ENCODE measurements around the gene CHIA.

Gene CHIA

GRCh38 chr1:111267801-111268508 is 22.7 kb upstream of the CHIA start:
- Histone ChIP-seq H3K27me3 (ENCODE audit: control insufficient read depth in 5 of 5, insufficient read depth in 4 of 5, low read length in 5 of 5) (peaks cover 11 to 26% (median 19%) of the 10 kb centered on the region in 5 donors), H3K27ac (ENCODE audit: low read depth, low read length) (no peak overlapping the region), H3K4me1 (ENCODE audit: control insufficient read depth in 5 of 5, insufficient read depth in 5 of 5, low read length in 5 of 5) (peaks cover 0 to 9% (median 5%) of the 10 kb centered on the region in 5 donors), H3K9me3 (ENCODE audit: control insufficient read depth in 5 of 5, low read length in 5 of 5) (peaks cover 0 to 5% (median 3%) of the 10 kb centered on the region in 5 donors), H3K9ac (ENCODE audit: low read length in 5 of 5) (no peak overlapping the region), H3K36me3 (ENCODE audit: control insufficient read depth in 5 of 5, insufficient read depth in 5 of 5, low read length in 5 of 5) (no peaks in the 10 kb centered on the region), H3K4me3 (ENCODE audit: low read depth in 1 of 5, low read length in 5 of 5) (no peak overlapping the region)

GRCh38 chr1:111269825-111270406 is 20.7 kb upstream of the CHIA start:
- H3K4me3 ChIP-seq (ENCODE audit: low read depth in 1 of 5, low read length in 5 of 5): no peak overlapping the region
- no peak overlapping the region for H3K27ac ChIP-seq (ENCODE audit: low read depth, low read length)
- peaks cover 0 to 5% (median 0%) of the 10 kb centered on the region in 5 donors for H3K9me3 ChIP-seq (ENCODE audit: control insufficient read depth in 5 of 5, low read length in 5 of 5)
- H3K4me1 ChIP-seq (ENCODE audit: control insufficient read depth in 5 of 5, insufficient read depth in 5 of 5, low read length in 5 of 5): peaks cover 0 to 9% (median 5%) of the 10 kb centered on the region in 5 donors
- H3K36me3 ChIP-seq (ENCODE audit: control insufficient read depth in 5 of 5, insufficient read depth in 5 of 5, low read length in 5 of 5): no peaks in the 10 kb centered on the region
- no peak overlapping the region for H3K9ac ChIP-seq (ENCODE audit: low read length in 5 of 5)
- peaks cover 11 to 26% (median 19%) of the 10 kb centered on the region in 5 donors for H3K27me3 ChIP-seq (ENCODE audit: control insufficient read depth in 5 of 5, insufficient read depth in 4 of 5, low read length in 5 of 5)

- Histone ChIP-seq H3K36me3 (ENCODE audit: control insufficient read depth in 5 of 5, insufficient read depth in 5 of 5, low read length in 5 of 5) (no peaks in the 10 kb centered on the region), H3K27ac (ENCODE audit: low read depth, low read length) (no peak overlapping the region), H3K27me3 (ENCODE audit: control insufficient read depth in 5 of 5, insufficient read depth in 4 of 5, low read length in 5 of 5) (peaks cover 11 to 26% (median 19%) of the 10 kb centered on the region in 5 donors), H3K9ac (ENCODE audit: low read length in 5 of 5) (no peak overlapping the region), H3K4me3 (ENCODE audit: low read depth in 1 of 5, low read length in 5 of 5) (peak overlapping the region in 3 of 5 donors; percentile 6 to 26 (median 22)), H3K9me3 (ENCODE audit: control insufficient read depth in 5 of 5, low read length in 5 of 5) (peaks cover 0 to 3% (median 0%) of the 10 kb centered on the region in 5 donors), H3K4me1 (ENCODE audit: control insufficient read depth in 5 of 5, insufficient read depth in 5 of 5, low read length in 5 of 5) (peaks cover 0 to 9% (median 5%) of the 10 kb centered on the region in 5 donors)
Measured at GRCh38 chr1:111270771-111271463, 19.7 kb upstream of the CHIA start.

- no peak overlapping the region for H3K27ac ChIP-seq (ENCODE audit: low read depth, low read length)
- peaks cover 11 to 26% (median 19%) of the 10 kb centered on the region in 5 donors for H3K27me3 ChIP-seq (ENCODE audit: control insufficient read depth in 5 of 5, insufficient read depth in 4 of 5, low read length in 5 of 5)
- no peak overlapping the region for H3K9ac ChIP-seq (ENCODE audit: low read length in 5 of 5)
- H3K4me1 ChIP-seq (ENCODE audit: control insufficient read depth in 5 of 5, insufficient read depth in 5 of 5, low read length in 5 of 5): peaks cover 0 to 9% (median 5%) of the 10 kb centered on the region in 5 donors
- H3K4me3 ChIP-seq (ENCODE audit: low read depth in 1 of 5, low read length in 5 of 5): peak overlapping the region in 2 of 5 donors; percentile 6 to 26
- H3K9me3 ChIP-seq (ENCODE audit: control insufficient read depth in 5 of 5, low read length in 5 of 5): peaks cover 0 to 2% (median 0%) of the 10 kb centered on the region in 5 donors
- H3K36me3 ChIP-seq (ENCODE audit: control insufficient read depth in 5 of 5, insufficient read depth in 5 of 5, low read length in 5 of 5): no peaks in the 10 kb centered on the region
Measured at GRCh38 chr1:111271464-111271801, 19.2 kb upstream of the CHIA start.

DNA sequence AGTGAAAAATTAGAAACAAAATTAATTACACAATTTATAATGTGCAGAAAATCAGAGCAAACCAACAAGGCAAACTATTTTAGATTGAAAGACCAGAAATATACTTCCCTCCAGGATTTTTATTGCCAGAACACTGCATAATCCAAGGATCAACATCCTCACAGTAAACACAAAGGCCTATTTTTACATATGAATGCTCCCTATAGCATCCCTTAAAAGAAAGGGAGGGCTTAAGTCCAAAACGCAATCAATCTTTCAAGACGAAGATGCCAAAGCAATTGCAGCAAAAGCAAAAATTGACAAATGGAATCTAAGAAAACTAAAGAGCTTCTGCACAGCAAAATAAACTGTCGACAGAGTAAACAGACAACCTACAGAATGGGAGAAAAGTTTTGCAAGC is 18.6 kb upstream of the CHIA start:
- peaks cover 0 to 9% (median 5%) of the 10 kb centered on the region in 5 donors for H3K4me1 ChIP-seq (ENCODE audit: control insufficient read depth in 5 of 5, insufficient read depth in 5 of 5, low read length in 5 of 5)
- H3K4me3 ChIP-seq (ENCODE audit: low read depth in 1 of 5, low read length in 5 of 5): no peak overlapping the region
- no peaks in the 10 kb centered on the region for H3K36me3 ChIP-seq (ENCODE audit: control insufficient read depth in 5 of 5, insufficient read depth in 5 of 5, low read length in 5 of 5)
- H3K27ac ChIP-seq (ENCODE audit: low read depth, low read length): no peak overlapping the region
- H3K27me3 ChIP-seq (ENCODE audit: control insufficient read depth in 5 of 5, insufficient read depth in 4 of 5, low read length in 5 of 5): peaks cover 11 to 26% (median 19%) of the 10 kb centered on the region in 5 donors
- H3K9me3 ChIP-seq (ENCODE audit: control insufficient read depth in 5 of 5, low read length in 5 of 5): peaks cover 0 to 7% (median 3%) of the 10 kb centered on the region in 5 donors
- no peak overlapping the region for H3K9ac ChIP-seq (ENCODE audit: low read length in 5 of 5)

GRCh38 chr1:111274653-111275052 is 16.0 kb upstream of the CHIA start:
- H3K4me1 ChIP-seq (ENCODE audit: control insufficient read depth in 5 of 5, insufficient read depth in 5 of 5, low read length in 5 of 5): peaks cover 0 to 9% (median 5%) of the 10 kb centered on the region in 5 donors
- peaks cover 11 to 23% (median 19%) of the 10 kb centered on the region in 5 donors for H3K27me3 ChIP-seq (ENCODE audit: control insufficient read depth in 5 of 5, insufficient read depth in 4 of 5, low read length in 5 of 5)
- H3K4me3 ChIP-seq (ENCODE audit: low read depth in 1 of 5, low read length in 5 of 5): peak overlapping the region in 1 of 5 donors; percentile 30
- H3K9me3 ChIP-seq (ENCODE audit: control insufficient read depth in 5 of 5, low read length in 5 of 5): peaks cover 0 to 8% (median 5%) of the 10 kb centered on the region in 5 donors
- no peak overlapping the region for H3K9ac ChIP-seq (ENCODE audit: low read length in 5 of 5)
- H3K36me3 ChIP-seq (ENCODE audit: control insufficient read depth in 5 of 5, insufficient read depth in 5 of 5, low read length in 5 of 5): no peaks in the 10 kb centered on the region
- peak overlapping the region; percentile 64 for H3K27ac ChIP-seq (ENCODE audit: low read depth, low read length)

DNA sequence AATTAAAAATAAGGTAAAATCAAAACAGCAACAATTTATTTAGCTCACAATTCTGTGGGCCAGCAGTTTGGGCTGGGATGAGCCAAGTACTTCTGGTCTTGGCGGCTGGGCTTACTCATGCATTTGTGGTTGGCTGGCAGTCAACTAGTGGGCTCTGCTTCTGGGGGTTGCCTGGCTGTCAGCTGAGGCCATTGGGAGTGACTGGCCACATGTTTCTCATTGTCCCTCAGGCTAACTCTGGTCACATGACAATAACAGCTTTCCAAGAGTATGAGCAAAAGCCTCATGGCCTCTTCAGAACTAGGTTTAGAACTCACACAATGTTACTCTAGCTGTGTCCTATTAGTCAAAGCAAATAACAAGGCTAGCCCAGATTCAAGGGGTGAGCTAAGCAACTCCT is 15.6 kb upstream of the CHIA start:
- H3K9me3 ChIP-seq (ENCODE audit: control insufficient read depth in 5 of 5, low read length in 5 of 5): peaks cover 0 to 8% (median 5%) of the 10 kb centered on the region in 5 donors
- H3K9ac ChIP-seq (ENCODE audit: low read length in 5 of 5): no peak overlapping the region
- H3K36me3 ChIP-seq (ENCODE audit: control insufficient read depth in 5 of 5, insufficient read depth in 5 of 5, low read length in 5 of 5): no peaks in the 10 kb centered on the region
- peak overlapping the region in 1 of 5 donors; percentile 30 for H3K4me3 ChIP-seq (ENCODE audit: low read depth in 1 of 5, low read length in 5 of 5)
- peaks cover 9 to 21% (median 17%) of the 10 kb centered on the region in 5 donors for H3K27me3 ChIP-seq (ENCODE audit: control insufficient read depth in 5 of 5, insufficient read depth in 4 of 5, low read length in 5 of 5)
- H3K27ac ChIP-seq (ENCODE audit: low read depth, low read length): peak overlapping the region; percentile 64
- H3K4me1 ChIP-seq (ENCODE audit: control insufficient read depth in 5 of 5, insufficient read depth in 5 of 5, low read length in 5 of 5): peaks cover 0 to 9% (median 5%) of the 10 kb centered on the region in 5 donors

DNA sequence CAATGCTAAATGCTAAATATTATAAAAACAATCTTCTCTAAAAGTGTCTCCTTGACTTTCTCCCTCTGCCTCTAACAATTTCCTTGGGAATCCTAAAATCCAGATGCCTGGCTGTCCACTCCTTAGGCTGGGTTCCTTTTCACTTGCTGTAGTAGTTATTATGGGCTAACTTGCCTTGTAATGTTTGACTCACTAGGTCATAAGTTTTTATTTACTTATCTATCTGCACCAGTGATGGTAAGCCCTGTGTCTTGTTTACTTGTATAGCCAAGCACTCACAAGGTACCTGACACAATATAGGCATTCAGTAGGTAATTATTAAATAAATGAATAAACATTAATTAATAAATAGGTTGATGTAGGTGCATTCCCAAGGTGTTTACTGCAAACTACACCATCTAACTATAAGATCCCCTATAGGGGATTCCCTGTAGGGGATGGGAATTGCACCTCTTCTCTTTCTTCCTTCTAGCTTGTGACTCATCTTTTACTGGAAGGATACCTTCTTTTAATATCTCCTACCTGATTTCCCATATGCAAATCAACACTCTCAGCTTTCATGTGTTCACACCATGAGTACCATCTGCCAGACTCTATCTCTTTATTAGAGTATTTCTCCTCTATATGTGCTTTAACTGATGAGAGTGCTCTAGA is 14.7 kb upstream of the CHIA start:
- H3K36me3 ChIP-seq (ENCODE audit: control insufficient read depth in 5 of 5, insufficient read depth in 5 of 5, low read length in 5 of 5): no peaks in the 10 kb centered on the region
- H3K9ac ChIP-seq (ENCODE audit: low read length in 5 of 5): no peak overlapping the region
- no peak overlapping the region for H3K4me3 ChIP-seq (ENCODE audit: low read depth in 1 of 5, low read length in 5 of 5)
- H3K27ac ChIP-seq (ENCODE audit: low read depth, low read length): no peak overlapping the region
- H3K27me3 ChIP-seq (ENCODE audit: control insufficient read depth in 5 of 5, insufficient read depth in 4 of 5, low read length in 5 of 5): peaks cover under 1 to 13% (median 10%) of the 10 kb centered on the region in 5 donors
- peaks cover 0 to 8% (median 5%) of the 10 kb centered on the region in 5 donors for H3K9me3 ChIP-seq (ENCODE audit: control insufficient read depth in 5 of 5, low read length in 5 of 5)
- peaks cover 0 to 6% (median under 1%) of the 10 kb centered on the region in 5 donors for H3K4me1 ChIP-seq (ENCODE audit: control insufficient read depth in 5 of 5, insufficient read depth in 5 of 5, low read length in 5 of 5)

GRCh38 chr1:111279144-111279543 is 11.5 kb upstream of the CHIA start:
- H3K4me3 ChIP-seq (ENCODE audit: low read depth in 1 of 5, low read length in 5 of 5): no peak overlapping the region
- H3K27ac ChIP-seq (ENCODE audit: low read depth, low read length): no peak overlapping the region
- H3K9ac ChIP-seq (ENCODE audit: low read length in 5 of 5): no peak overlapping the region
- no peaks in the 10 kb centered on the region for H3K27me3 ChIP-seq (ENCODE audit: control insufficient read depth in 5 of 5, insufficient read depth in 4 of 5, low read length in 5 of 5)
- H3K4me1 ChIP-seq (ENCODE audit: control insufficient read depth in 5 of 5, insufficient read depth in 5 of 5, low read length in 5 of 5): no peaks in the 10 kb centered on the region
- no peaks in the 10 kb centered on the region for H3K36me3 ChIP-seq (ENCODE audit: control insufficient read depth in 5 of 5, insufficient read depth in 5 of 5, low read length in 5 of 5)
- H3K9me3 ChIP-seq (ENCODE audit: control insufficient read depth in 5 of 5, low read length in 5 of 5): peaks cover 0 to 8% (median 5%) of the 10 kb centered on the region in 5 donors

Measured in subcutaneous abdominal adipose tissue (tissue), 5 donors.